WERI-Rb-1 (cell line): Measurements from ENCODE around the gene MINK1.
"Not testable (repeated sequence)": the region's sequence is repeated elsewhere in the genome, so short reads cannot be mapped to it uniquely, and the experiment has no call there.

Experiments used
- DNase-seq: peaks from one replicate; pipeline ENCODE4 v3.0.0-alpha.2; 2020
- H3K27ac ChIP-seq: fragments of 250-450 bp; sonication (Bioruptor Pico); 2 replicates; pipeline ENCODE4 v1.5.1; 2020; ENCODE audit warnings: mild to moderate bottlenecking, moderate library complexity
- H3K27me3 ChIP-seq: fragments of 250-450 bp; sonication (Bioruptor Pico); 2 replicates; pipeline ENCODE4 v1.5.1; 2021; ENCODE audit warnings: mild to moderate bottlenecking, low read depth, moderate library complexity; ENCODE audit not compliant: insufficient read depth, severe bottlenecking
- H3K36me3 ChIP-seq: fragments of 250-450 bp; sonication (Bioruptor Pico); 2 replicates; pipeline ENCODE4 v1.5.1; 2020; ENCODE audit warnings: mild to moderate bottlenecking, moderate library complexity
- H3K4me3 ChIP-seq: 2 replicates; pipeline ENCODE4 v1.5.1; 2011; ENCODE audit warnings: low read depth, mild to moderate bottlenecking, control low read depth, low read length
- H3K9me3 ChIP-seq: fragments of 250-450 bp; sonication (Bioruptor Pico); 2 replicates; pipeline ENCODE4 v1.5.1; 2021; ENCODE audit warnings: mild to moderate bottlenecking, moderate library complexity; ENCODE audit not compliant: severe bottlenecking
- TF ChIP-seq, protein P1 (sequence below): IDR thresholded peaks from 2 replicates; pipeline ENCODE4 v1.5.1; 2011; ENCODE audit warnings: low read depth, mild to moderate bottlenecking, control low read depth, inconsistent platforms, low read length

MINK1 gene

DNA sequence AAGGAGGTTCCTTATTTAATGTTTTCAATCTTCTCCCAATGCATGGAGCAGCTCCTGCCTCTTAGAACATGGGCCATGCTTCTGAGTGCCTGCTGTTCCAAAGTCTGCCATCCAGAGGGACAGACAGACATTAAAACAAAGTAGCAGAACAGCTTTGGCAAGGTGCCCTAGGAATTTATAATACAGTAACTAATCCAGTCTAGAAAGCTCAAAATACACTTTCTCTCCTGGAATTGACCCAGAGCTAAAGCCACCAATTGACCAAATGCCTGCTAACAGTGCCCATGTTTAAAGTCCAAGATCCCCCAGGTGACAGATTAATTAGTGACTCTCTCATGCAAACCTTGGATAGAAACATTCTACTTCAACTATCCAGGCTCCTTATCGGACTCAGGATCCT, 80.9 kb downstream of the MINK1 start:
- TF ChIP-seq, protein P1, sequence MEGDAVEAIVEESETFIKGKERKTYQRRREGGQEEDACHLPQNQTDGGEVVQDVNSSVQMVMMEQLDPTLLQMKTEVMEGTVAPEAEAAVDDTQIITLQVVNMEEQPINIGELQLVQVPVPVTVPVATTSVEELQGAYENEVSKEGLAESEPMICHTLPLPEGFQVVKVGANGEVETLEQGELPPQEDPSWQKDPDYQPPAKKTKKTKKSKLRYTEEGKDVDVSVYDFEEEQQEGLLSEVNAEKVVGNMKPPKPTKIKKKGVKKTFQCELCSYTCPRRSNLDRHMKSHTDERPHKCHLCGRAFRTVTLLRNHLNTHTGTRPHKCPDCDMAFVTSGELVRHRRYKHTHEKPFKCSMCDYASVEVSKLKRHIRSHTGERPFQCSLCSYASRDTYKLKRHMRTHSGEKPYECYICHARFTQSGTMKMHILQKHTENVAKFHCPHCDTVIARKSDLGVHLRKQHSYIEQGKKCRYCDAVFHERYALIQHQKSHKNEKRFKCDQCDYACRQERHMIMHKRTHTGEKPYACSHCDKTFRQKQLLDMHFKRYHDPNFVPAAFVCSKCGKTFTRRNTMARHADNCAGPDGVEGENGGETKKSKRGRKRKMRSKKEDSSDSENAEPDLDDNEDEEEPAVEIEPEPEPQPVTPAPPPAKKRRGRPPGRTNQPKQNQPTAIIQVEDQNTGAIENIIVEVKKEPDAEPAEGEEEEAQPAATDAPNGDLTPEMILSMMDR = no peak
- Histone ChIP-seq H3K27ac (no peak overlapping the region), H3K27me3 (no peaks in the 10 kb centered on the region), H3K4me3 (no peak overlapping the region), H3K36me3 (no peaks in the 10 kb centered on the region), H3K9me3 (no peaks in the 10 kb centered on the region)
- no peak for DNase-seq

DNA sequence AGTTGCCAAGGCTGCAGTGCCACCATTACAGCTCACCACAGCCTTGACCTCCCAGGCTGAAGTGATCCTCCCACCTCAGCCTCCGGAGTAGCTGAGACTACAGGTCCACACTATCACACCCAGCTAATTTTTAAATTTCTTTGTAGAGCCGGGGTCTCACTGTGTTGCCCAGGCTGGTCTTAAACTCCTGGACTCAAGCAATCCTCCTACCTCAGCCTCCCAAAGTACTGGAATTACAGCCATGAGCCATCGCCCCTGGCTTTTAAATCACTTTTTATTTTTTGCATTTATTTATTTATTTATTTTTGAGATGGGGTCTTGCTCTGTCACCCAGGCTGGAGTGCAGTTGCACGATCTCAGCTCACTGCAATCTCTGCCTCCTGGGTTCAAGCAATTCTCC, 81.4 kb downstream of the MINK1 start:
- not testable (repeated sequence) for H3K36me3 ChIP-seq, H3K9me3 ChIP-seq, H3K4me3 ChIP-seq, H3K27ac ChIP-seq, DNase-seq, H3K27me3 ChIP-seq

DNA sequence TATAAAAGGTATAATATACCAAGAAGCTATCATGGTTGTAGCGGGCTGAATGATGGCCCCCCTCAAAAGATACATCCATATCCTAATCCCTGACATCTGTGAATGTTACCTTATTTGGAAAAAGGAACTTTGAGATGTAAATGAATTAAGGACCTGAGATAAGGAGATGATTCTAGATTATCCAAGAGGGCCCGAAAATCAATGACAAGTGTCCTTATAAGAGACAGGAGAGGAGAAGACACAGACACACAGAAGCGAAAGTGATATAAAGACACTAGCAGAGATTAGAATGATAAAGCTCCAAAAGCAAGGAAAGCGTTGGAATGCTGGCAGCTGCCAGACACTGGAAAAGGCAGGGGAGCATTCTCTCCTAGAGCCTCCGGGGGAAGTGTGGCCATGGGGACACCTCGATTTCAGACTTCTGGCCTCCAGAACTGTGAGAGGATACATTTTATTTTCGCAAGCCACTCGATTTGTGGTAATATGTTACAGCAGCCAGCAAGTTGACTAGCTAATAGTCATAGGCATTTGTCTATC, 86.4 kb downstream of the MINK1 start:
- H3K27me3 ChIP-seq = no peaks in the 10 kb centered on the region
- no peak overlapping the region for H3K4me3 ChIP-seq
- no peaks in the 10 kb centered on the region for H3K9me3 ChIP-seq
- no peak overlapping the region for H3K27ac ChIP-seq
- TF ChIP-seq, protein P1 = no peak
- H3K36me3 ChIP-seq = no peaks in the 10 kb centered on the region
- DNase-seq = no peak

DNA sequence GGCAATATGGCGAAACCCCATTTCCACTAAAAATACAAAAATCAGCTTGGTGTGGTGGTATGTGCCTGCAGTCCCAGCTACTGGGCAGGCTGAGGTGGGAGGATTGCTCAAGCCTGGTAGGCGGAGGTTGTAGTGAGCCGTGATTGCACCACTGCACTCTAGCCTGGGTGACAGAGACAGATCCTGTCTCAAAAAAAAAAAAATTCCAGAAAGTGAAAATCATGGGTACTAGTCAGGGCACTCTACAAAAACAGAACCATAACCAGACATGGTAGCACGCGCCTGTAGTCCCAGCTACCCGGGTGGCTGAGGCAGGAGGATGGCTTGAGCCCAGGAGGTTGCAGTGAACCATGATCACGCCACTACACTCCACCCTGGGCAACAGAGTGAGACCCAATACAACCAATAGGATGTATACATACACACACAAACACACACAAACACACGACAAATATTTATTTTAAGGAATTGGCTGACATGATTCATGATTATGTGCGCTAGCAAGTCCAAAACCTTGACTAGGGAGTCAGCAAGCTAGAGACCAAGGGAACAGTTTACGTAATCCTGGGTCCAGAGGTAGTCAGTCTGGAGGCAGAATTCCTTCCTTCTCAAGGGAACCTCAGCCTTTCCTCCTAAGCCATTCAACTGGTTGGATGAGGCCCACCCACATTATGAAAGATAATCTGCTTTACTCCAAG, 87.4 kb downstream of the MINK1 start:
- no peaks in the 10 kb centered on the region for H3K36me3 ChIP-seq
- H3K27me3 ChIP-seq = no peaks in the 10 kb centered on the region
- no peaks in the 10 kb centered on the region for H3K9me3 ChIP-seq
- H3K4me3 ChIP-seq = no peak overlapping the region
- no peak overlapping the region for H3K27ac ChIP-seq
- TF ChIP-seq, protein P1 = no peak
- no peak for DNase-seq

DNA sequence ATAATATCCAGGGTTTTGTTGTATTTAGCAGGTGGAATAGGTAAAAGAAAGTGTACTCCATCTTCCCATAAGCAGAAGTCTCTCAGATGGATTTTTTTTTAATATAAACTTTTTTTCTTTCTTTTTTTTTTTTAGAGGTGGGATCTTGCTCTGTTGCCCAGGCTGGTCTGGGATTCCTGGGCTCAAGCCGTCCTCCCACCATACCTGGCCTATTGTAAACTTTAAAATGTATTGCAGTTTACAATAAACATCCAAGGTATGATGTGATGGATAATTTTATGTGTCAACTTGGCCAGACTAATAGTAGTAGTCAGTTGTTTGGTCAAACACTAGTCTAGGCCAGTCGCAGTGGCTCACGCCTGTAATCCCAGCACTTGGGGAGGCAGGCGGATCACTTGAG, 88.2 kb downstream of the MINK1 start:
- no peak for DNase-seq
- no peaks in the 10 kb centered on the region for H3K9me3 ChIP-seq
- no peak overlapping the region for H3K4me3 ChIP-seq
- H3K27ac ChIP-seq = no peak overlapping the region
- no peaks in the 10 kb centered on the region for H3K27me3 ChIP-seq
- H3K36me3 ChIP-seq = no peaks in the 10 kb centered on the region
- TF ChIP-seq, protein P1 = no peak

DNA sequence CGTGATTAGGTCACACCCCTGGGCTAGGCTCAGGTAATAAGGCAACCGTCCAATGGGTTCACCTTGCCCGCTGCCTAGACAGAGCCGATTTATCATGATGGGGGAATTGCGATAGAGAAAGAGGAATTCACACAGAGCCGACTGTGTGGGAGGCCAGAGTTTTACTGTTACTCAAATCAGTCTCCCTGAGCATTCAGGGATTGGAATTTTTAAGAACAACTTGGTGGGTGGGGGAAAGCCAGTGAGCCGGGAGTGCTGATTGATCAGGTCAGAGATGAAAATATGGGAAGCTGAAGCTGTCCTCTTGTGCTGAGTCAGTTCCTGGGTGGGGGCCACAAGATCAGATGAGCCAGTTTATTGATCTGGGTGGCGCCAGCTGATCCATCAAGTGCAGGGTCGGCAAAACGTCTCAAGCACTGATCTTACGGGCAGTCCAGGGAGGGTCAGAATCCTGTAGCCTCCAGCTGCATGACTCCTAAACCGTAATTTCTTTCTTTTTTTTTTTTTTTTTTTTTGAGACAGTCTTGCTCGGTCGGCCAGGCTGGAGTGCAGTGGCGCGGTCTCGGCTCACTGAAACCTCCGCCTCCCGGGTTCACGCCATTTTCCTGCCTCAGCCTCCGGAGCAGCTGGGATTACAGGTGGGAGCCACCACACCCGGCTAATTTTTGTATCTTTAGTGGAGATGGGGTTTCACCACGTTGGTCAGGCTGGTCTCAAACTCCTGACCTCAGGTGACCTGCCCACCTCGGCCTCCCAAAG, 93.6 kb downstream of the MINK1 start:
- H3K36me3 ChIP-seq, H3K27me3 ChIP-seq, H3K27ac ChIP-seq, H3K9me3 ChIP-seq, DNase-seq, H3K4me3 ChIP-seq: not testable (repeated sequence)
